ENCODE measurements around the gene PFKFB1.

The PFKFB1 gene

GRCh38 chrX:54950730-54951375, 43.1 kb downstream of the PFKFB1 start:
- in situ Hi-C loops (cut with MboI; ENCODE audit: low pct_unique_long_range_greater_than_20kb, low sequenced_read_pairs, unreplicated experiment): no loop called here
- DNase-seq (ENCODE audit: low spot score): no peak
- TF ChIP-seq CTCF (IDR thresholded peaks at IDR 0.05; ENCODE audit: extremely low read depth, insufficient read depth, missing control alignments): no peak

GRCh38 chrX:54945224-54945623, 48.8 kb downstream of the PFKFB1 start:
- in situ Hi-C loops (cut with MboI; ENCODE audit: low pct_unique_long_range_greater_than_20kb, low sequenced_read_pairs, unreplicated experiment): loop anchor here (25.0 kb wide), 1 partner anchor 92 kb away; the partner anchor contains the start of gene ALAS2
- no peak for DNase-seq (ENCODE audit: low spot score)
- TF ChIP-seq CTCF (IDR thresholded peaks at IDR 0.05; ENCODE audit: extremely low read depth, insufficient read depth, missing control alignments): no peak

DNA sequence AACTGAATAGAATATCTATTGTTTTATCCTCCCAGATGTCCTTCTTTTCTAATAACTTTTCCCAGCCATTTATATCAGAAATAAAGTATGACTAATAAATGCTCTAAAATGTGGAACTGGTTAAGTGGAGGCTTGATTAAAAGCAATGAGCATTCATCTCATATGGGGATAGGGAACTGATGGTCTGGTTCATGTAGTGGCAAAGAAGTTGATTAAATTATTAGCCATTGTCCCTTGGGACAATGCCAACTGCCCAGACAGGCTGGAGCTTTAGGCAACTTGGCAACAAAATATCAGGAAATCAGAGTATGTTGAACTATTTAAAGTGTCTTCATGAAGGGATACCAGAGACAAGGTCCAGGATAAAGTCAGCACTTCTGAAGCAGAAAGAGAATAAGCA, 49.2 kb downstream of the PFKFB1 start:
- in situ Hi-C loops (cut with MboI; ENCODE audit: low pct_unique_long_range_greater_than_20kb, low sequenced_read_pairs, unreplicated experiment): loop anchor here (25.0 kb wide), 1 partner anchor 92 kb away; the partner anchor contains the start of gene ALAS2

DNA sequence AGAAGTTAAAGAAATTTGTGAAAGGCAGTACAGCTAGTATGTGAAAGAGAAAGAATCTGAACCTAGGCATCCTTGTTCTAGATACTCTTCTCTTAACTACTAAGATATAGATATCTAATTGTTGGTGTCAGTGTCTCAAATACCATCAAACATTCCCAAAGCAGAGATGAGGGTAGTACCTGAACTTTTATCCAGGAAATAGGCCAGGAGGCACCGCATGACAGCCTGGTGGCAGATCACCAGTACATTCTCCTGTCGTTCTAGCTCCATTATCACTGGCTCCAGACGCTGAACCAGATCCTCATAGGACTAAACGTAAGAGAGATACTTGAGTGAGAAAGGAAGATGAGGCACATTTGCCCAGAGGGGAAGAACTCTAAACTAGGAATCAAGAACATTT, 56.6 kb downstream of the PFKFB1 start:
- in situ Hi-C loops (cut with MboI; ENCODE audit: low pct_unique_long_range_greater_than_20kb, low sequenced_read_pairs, unreplicated experiment): loop anchor here (25.0 kb wide), 1 partner anchor 100 kb away; the partner anchor contains the start of gene ALAS2
- DNase-seq (ENCODE audit: low spot score): no peak
- TF ChIP-seq CTCF (IDR thresholded peaks at IDR 0.05; ENCODE audit: extremely low read depth, insufficient read depth, missing control alignments): no peak

More for the DNA sequence above, 49.2 kb downstream of the PFKFB1 start:
- no peak for DNase-seq (ENCODE audit: low spot score)
- no peak for TF ChIP-seq CTCF (IDR thresholded peaks at IDR 0.05; ENCODE audit: extremely low read depth, insufficient read depth, missing control alignments)

DNA sequence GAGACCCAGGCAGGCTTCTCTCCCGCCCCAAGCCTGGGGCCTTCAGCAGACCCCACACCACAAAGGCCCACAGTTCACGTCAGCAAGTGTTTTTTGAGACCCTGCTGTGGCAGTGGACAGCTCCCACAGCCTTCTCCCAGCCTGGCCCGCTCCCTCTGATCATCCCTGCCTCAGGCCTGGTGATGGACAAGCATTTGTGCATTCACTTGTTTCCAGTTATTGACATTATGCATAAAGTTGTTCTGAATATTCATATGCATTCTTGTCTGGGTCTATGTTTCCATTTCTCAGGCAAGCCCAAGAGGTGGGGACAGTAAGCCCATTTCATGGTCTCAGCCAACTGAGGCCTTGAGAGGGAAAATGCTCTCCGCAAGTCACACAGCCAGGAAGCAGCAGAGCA, 58.7 kb downstream of the PFKFB1 start:
- in situ Hi-C loops (cut with MboI; ENCODE audit: low pct_unique_long_range_greater_than_20kb, low sequenced_read_pairs, unreplicated experiment): loop anchor here (25.0 kb wide), 1 partner anchor 102 kb away; the partner anchor contains the start of gene ALAS2
- TF ChIP-seq CTCF (IDR thresholded peaks at IDR 0.05; ENCODE audit: extremely low read depth, insufficient read depth, missing control alignments): no peak
- no peak for DNase-seq (ENCODE audit: low spot score)

DNA sequence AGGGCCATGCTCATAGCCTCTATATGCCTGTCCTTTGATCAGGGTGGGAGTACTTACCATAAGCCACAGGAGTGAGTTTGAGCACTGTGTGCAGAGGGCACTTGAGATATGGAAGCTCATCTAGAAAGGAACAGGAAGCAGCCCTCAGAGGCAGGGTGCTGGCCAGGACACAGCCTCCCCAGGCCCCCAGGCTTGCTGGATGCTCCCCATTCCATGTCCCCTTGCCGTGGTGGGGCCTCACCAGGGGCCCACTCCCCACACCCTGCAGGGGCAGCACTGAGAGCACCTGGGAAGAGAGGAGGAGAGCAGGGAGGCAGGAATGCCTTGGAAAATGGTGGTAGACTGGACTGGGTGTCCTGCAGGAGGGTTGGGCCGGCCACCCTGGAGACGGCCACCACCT, 59.1 kb downstream of the PFKFB1 start:
- in situ Hi-C loops (cut with MboI; ENCODE audit: low pct_unique_long_range_greater_than_20kb, low sequenced_read_pairs, unreplicated experiment): loop anchor here (25.0 kb wide), 1 partner anchor 102 kb away; the partner anchor contains the start of gene ALAS2
- no peak for DNase-seq (ENCODE audit: low spot score)
- no peak for TF ChIP-seq CTCF (IDR thresholded peaks at IDR 0.05; ENCODE audit: extremely low read depth, insufficient read depth, missing control alignments)

Measured in GM13977 (cell line).